Endothelial cell of umbilical vein (primary cell): ENCODE data around the gene SEC16B. TPM values are rescaled to one million over a fixed set of nuclear protein-coding genes. Genes with fewer than 3 reads are reported as not detected.

Experiments used
- BruUV-seq: library from RNA; stranded (reverse); fragments of 400-500 nt; replicated peaks from 2 replicates; lab custom pipeline; 2021; lab: Mats Ljungman, UMichigan
- CTCF ChIA-PET: fragments of 300-600, 350-600 bp; sonication (Branson Sonifier 250); formaldehyde crosslinking; loops from one replicate; lab custom pipeline; 2021; ENCODE audit warnings: antibody characterized with exemption, inconsistent platforms; lab: Charles Lee
- POLR2A ChIA-PET: fragments of 300-600, 350-600 bp; sonication (Branson Sonifier 250); formaldehyde crosslinking; loops from one replicate; lab custom pipeline; 2021; ENCODE audit warnings: antibody characterized with exemption, inconsistent platforms; lab: Charles Lee
- DNase-seq: peaks from one replicate; pipeline ENCODE4 v3.0.0-alpha.2; 2011; ENCODE audit warnings: low read depth, low spot score
- FAIRE-seq: peaks from 2 replicates; lab custom pipeline; 2011; peaks lifted over from hg19 to GRCh38; lab: Jason Lieb, UNC
- H2AFZ ChIP-seq: 2 replicates; pipeline ENCODE4 v1.6.0; 2012; ENCODE audit warnings: low read depth, low read length, control low read depth, inconsistent platforms
- H3K27ac ChIP-seq: 2 replicates; pipeline ENCODE4 v1.5.1; 2011; ENCODE audit warnings: low read depth, mild to moderate bottlenecking, control low read depth, low read length, moderate library complexity; ENCODE audit not compliant: insufficient read depth
- H3K27me3 ChIP-seq, 2 experiments: 2 replicates each; pipeline versions ENCODE4 v1.6.0 to v1.6.1; 2011; ENCODE audit warnings: low read length in 2 of 2, mixed read lengths in 1 of 2; ENCODE audit not compliant: control insufficient read depth in 2 of 2, insufficient read depth in 2 of 2
- H3K36me3 ChIP-seq, 2 experiments: 2 replicates in 1 of 2; 3 replicates in 1 of 2; pipeline ENCODE4 v1.5.1; 2011; ENCODE audit warnings: low read length in 2 of 2, mild to moderate bottlenecking in 1 of 2, moderate library complexity in 1 of 2; ENCODE audit not compliant: control insufficient read depth in 2 of 2, insufficient read depth in 2 of 2; ENCODE audit errors: extremely low read depth in 1 of 2
- H3K4me1 ChIP-seq: 3 replicates; pipeline ENCODE4 v1.5.1; 2011; ENCODE audit warnings: mild to moderate bottlenecking, low read length; ENCODE audit not compliant: control insufficient read depth, insufficient read depth; ENCODE audit errors: extremely low read depth
- H3K4me2 ChIP-seq: 2 replicates; pipeline ENCODE4 v1.6.1; 2011; ENCODE audit warnings: low read length, control low read depth, mixed read lengths; ENCODE audit not compliant: insufficient read depth
- H3K4me3 ChIP-seq, 3 experiments: fragments of 200-600 bp in 1 of 3; sonication (generic), shearing (Covaris generic) in 1 of 3; replicated peaks in 1 of 3; 2 replicates each; pipeline ENCODE4 v1.5.1; 2011 to 2016; ENCODE audit warnings: control low read depth in 3 of 3, low read length in 3 of 3, mild to moderate bottlenecking in 2 of 3, inconsistent platforms in 1 of 3, low read depth in 1 of 3, moderate library complexity in 1 of 3; ENCODE audit not compliant: insufficient read depth in 1 of 3
- H3K79me2 ChIP-seq: 2 replicates; pipeline ENCODE4 v1.6.0; 2012; ENCODE audit warnings: low read length, inconsistent platforms; ENCODE audit not compliant: control insufficient read depth, insufficient read depth
- H3K9ac ChIP-seq: replicated peaks from 2 replicates; pipeline ENCODE3; 2011; ENCODE audit warnings: low read length, control low read depth; ENCODE audit not compliant: insufficient read depth; ENCODE audit errors: extremely low read depth
- H3K9me1 ChIP-seq: replicated peaks from 3 replicates; pipeline ENCODE4 v1.6.0; 2011; ENCODE audit warnings: mild to moderate bottlenecking, low read length; ENCODE audit not compliant: control insufficient read depth, insufficient read depth; ENCODE audit errors: extremely low read depth
- H3K9me3 ChIP-seq: replicated peaks from 2 replicates; pipeline ENCODE4 v1.5.1; 2012; ENCODE audit warnings: low read length, inconsistent platforms; ENCODE audit not compliant: control insufficient read depth, insufficient read depth
- H4K20me1 ChIP-seq: replicated peaks from 2 replicates; pipeline ENCODE3; 2011; ENCODE audit warnings: mild to moderate bottlenecking, low read length; ENCODE audit not compliant: control insufficient read depth, insufficient read depth; ENCODE audit errors: extremely low read depth
- EZH2 ChIP-seq: IDR thresholded peaks from 2 replicates; pipeline ENCODE4 v1.6.1; 2012; ENCODE audit warnings: borderline replicate concordance, low read depth, mild to moderate bottlenecking, moderate library complexity, low read length, inconsistent platforms; ENCODE audit not compliant: severe bottlenecking
- JUN ChIP-seq: IDR thresholded peaks from 2 replicates; pipeline ENCODE4 v1.6.1; 2011; ENCODE audit warnings: borderline replicate concordance, low read depth; ENCODE audit not compliant: insufficient read length, insufficient read depth
- POLR2A ChIP-seq: IDR thresholded peaks from 2 replicates; pipeline ENCODE4 v1.6.1; 2012; ENCODE audit warnings: low read depth, mild to moderate bottlenecking, control low read depth, low read length
- POLR2AphosphoS5 ChIP-seq: IDR thresholded peaks from 2 replicates; pipeline ENCODE4 v1.6.1; 2012; ENCODE audit warnings: low read depth, mild to moderate bottlenecking, control low read depth, low read length, moderate library complexity; ENCODE audit not compliant: insufficient read depth
- dilution Hi-C: fragments of 300-500 bp; cut with MboI; formaldehyde crosslinking; loops from one replicate; pipeline ENCODE4 v1.15.0; 2019; ENCODE audit warnings: low sequenced_read_pairs; ENCODE audit not compliant: extremely low pct_ligation_motif_present
- intact Hi-C: fragments of 100-400 bp; cut with micrococcal nuclease; formaldehyde crosslinking; loops from one replicate; pipeline ENCODE4 v1.10.0; 2022
- polyA plus RNA-seq, 4 experiments: library from polyadenylated mRNA; depleted of rRNA in 3 of 4; stranded (reverse) in 3 of 4; unstranded in 1 of 4; fragments of >200 nt; gene quantifications; 2 replicates each; pipeline versions ENCODE4 v1.2.1 to v1.2.3, GENCODE V29; 2011 to 2012; ENCODE audit warnings: missing spikeins in 1 of 4
- total RNA-seq: library from RNA; stranded (reverse); gene quantifications from 2 replicates; pipeline ENCODE4 v1.2.3, GENCODE V29; 2021
- TF ChIP-seq, protein P1 (sequence below): IDR thresholded peaks from 2 replicates; pipeline ENCODE4 v1.6.1; 2011; ENCODE audit not compliant: insufficient read depth, insufficient read length
- TF ChIP-seq, protein P2 (sequence below), 2 donors: IDR thresholded peaks; 1 replicate in 1 of 2; 2 replicates in 1 of 2; pipeline ENCODE4 v1.5.1; 2011; ENCODE audit warnings: low read length in 2 of 2, mild to moderate bottlenecking in 2 of 2, moderate library complexity in 2 of 2, control low read depth in 1 of 2, inconsistent platforms in 1 of 2, low read depth in 1 of 2; ENCODE audit not compliant: insufficient read depth in 1 of 2; ENCODE audit errors: extremely low read depth in 1 of 2

SEC16B gene
- total and polyA plus RNA-seq, 2 donors (not counting 3 experiments of a cell fraction or from before 2014, with no cell fraction given), result 0.44 to 0.58 TPM

DNA sequence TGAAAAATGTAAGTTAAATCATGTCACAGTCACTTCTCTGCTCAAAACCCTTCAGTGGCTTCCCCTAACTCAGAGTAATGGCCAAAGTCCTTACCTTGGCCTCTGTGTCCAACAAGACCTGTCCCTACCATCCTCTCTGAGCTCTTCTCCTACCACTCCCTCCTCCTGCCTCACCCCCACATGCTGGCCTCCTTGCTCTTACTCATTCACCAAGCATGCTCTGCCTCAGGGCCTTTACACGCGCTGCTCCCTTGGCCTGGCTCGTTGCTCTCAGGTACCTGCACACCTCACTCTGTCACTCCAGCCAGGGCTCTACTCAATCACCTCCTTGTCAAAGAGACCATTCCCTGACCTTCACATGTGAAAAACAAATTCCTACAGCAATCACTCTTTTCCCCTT lies 54.2 kb downstream of the SEC16B start:
- dilution Hi-C loops, result no loop called here
- POLR2A ChIA-PET, result no interaction called here
- no peak overlapping the region for H2AFZ ChIP-seq
- H3K9me3 ChIP-seq, result no peaks in the 10 kb centered on the region
- no peak for FAIRE-seq
- intact Hi-C loops, result no loop called here
- no peaks in the 10 kb centered on the region for H3K9me1 ChIP-seq
- no peak overlapping the region for H3K4me2 ChIP-seq
- no peaks in the 10 kb centered on the region for H4K20me1 ChIP-seq
- DNase-seq, result no peak
- no peak overlapping the region for H3K9ac ChIP-seq
- no peaks in the 10 kb centered on the region for H3K27me3 ChIP-seq
- no peaks in the 10 kb centered on the region for H3K36me3 ChIP-seq
- H3K4me3 ChIP-seq, result no peak overlapping the region
- BruUV-seq, result no TSS peak
- no peaks in the 10 kb centered on the region for H3K4me1 ChIP-seq
- CTCF ChIA-PET, result interaction anchor here (1.5 to 2.1 kb wide), 3 partner anchors 11 to 1017 kb away, joined by 4 to 5 read pairs (median 5); no protein-coding TSS in a partner anchor
- no peaks in the 10 kb centered on the region for H3K79me2 ChIP-seq
- TF ChIP-seq, protein P1, sequence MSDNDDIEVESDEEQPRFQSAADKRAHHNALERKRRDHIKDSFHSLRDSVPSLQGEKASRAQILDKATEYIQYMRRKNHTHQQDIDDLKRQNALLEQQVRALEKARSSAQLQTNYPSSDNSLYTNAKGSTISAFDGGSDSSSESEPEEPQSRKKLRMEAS, result no peak
- TF ChIP-seq JUN, result no peak
- no peak for TF ChIP-seq EZH2
- TF ChIP-seq POLR2AphosphoS5, result no peak
- no peak for TF ChIP-seq POLR2A
- TF ChIP-seq, protein P2, sequence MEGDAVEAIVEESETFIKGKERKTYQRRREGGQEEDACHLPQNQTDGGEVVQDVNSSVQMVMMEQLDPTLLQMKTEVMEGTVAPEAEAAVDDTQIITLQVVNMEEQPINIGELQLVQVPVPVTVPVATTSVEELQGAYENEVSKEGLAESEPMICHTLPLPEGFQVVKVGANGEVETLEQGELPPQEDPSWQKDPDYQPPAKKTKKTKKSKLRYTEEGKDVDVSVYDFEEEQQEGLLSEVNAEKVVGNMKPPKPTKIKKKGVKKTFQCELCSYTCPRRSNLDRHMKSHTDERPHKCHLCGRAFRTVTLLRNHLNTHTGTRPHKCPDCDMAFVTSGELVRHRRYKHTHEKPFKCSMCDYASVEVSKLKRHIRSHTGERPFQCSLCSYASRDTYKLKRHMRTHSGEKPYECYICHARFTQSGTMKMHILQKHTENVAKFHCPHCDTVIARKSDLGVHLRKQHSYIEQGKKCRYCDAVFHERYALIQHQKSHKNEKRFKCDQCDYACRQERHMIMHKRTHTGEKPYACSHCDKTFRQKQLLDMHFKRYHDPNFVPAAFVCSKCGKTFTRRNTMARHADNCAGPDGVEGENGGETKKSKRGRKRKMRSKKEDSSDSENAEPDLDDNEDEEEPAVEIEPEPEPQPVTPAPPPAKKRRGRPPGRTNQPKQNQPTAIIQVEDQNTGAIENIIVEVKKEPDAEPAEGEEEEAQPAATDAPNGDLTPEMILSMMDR (IDR thresholded peaks at IDR 0.05; ENCODE audit: extremely low read depth in 1 of 2, insufficient read depth in 1 of 2, low read depth in 1 of 2, low read length in 2 of 2), result no peak
- H3K27ac ChIP-seq, result no peak overlapping the region
